Bronchial epithelial cell (primary cell): ENCODE results near the gene TINAGL1. TPM values are rescaled to one million over a fixed set of nuclear protein-coding genes. Genes with fewer than 3 reads are reported as not detected.
"Not testable (repeated sequence)": the region's sequence is repeated elsewhere in the genome, so short reads cannot be mapped to it uniquely, and the experiment has no call there.

Experiments used
- DNase-seq: peaks from one replicate; pipeline ENCODE4 v3.0.0-alpha.2; 2010; ENCODE audit warnings: low read depth
- FAIRE-seq: peaks from 2 replicates; lab custom pipeline; 2011; peaks lifted over from hg19 to GRCh38; lab: Jason Lieb, UNC
- H3K27me3 ChIP-seq: 2 replicates; pipeline ENCODE4 v1.5.1; 2011; ENCODE audit warnings: low read length; ENCODE audit not compliant: control insufficient read depth, insufficient read depth
- H3K36me3 ChIP-seq: 2 replicates; pipeline ENCODE4 v1.5.1; 2011; ENCODE audit warnings: low read length; ENCODE audit not compliant: control insufficient read depth, insufficient read depth
- H3K4me3 ChIP-seq: 2 replicates; pipeline ENCODE4 v1.5.1; 2011; ENCODE audit warnings: mild to moderate bottlenecking, low read depth, low read length, control low read depth
- CTCF ChIP-seq: IDR thresholded peaks from 2 replicates; pipeline ENCODE4 v1.5.1; 2011; ENCODE audit warnings: mild to moderate bottlenecking, moderate library complexity, low read length, control low read depth, inconsistent platforms; ENCODE audit not compliant: insufficient read depth, severe bottlenecking
- total RNA-seq: library from RNA; depleted of rRNA; stranded (reverse); fragments of >200 nt; gene quantifications from 2 replicates; pipeline ENCODE4 v1.2.1, GENCODE V29; 2014

The TINAGL1 gene
- total RNA-seq, 1 donor from 2014 or later: 154 TPM

GRCh38 chr1:31583995-31584868, 7.9 kb downstream of the TINAGL1 start:
- no peak for DNase-seq
- no peak for FAIRE-seq
- no peaks in the 10 kb centered on the region for H3K27me3 ChIP-seq
- no peak overlapping the region for H3K4me3 ChIP-seq
- H3K36me3 ChIP-seq: peaks cover 24% of the 10 kb centered on the region
- no peak for TF ChIP-seq CTCF

- DNase-seq: no peak
- FAIRE-seq: no peak
- no peak for TF ChIP-seq CTCF
- H3K4me3 ChIP-seq: no peak overlapping the region
- peaks cover 24% of the 10 kb centered on the region for H3K36me3 ChIP-seq
- H3K27me3 ChIP-seq: no peaks in the 10 kb centered on the region
These were observed 8.8 kb downstream of the TINAGL1 start for GRCh38 chr1:31584869-31585735.

GRCh38 chr1:31585736-31586365, 9.5 kb downstream of the TINAGL1 start:
- H3K27me3 ChIP-seq: no peaks in the 10 kb centered on the region
- no peak overlapping the region for H3K4me3 ChIP-seq
- DNase-seq: no peak
- FAIRE-seq: no peak
- H3K36me3 ChIP-seq: peaks cover 22% of the 10 kb centered on the region
- TF ChIP-seq CTCF: no peak

- Histone ChIP-seq H3K4me3 (no peak overlapping the region), H3K27me3 (no peaks in the 10 kb centered on the region), H3K36me3 (peaks cover 22% of the 10 kb centered on the region)
- FAIRE-seq: no peak
- no peak for DNase-seq
- no peak for TF ChIP-seq CTCF
These were observed 10.3 kb downstream of the TINAGL1 start for GRCh38 chr1:31586376-31587327.

GRCh38 chr1:31587328-31587699, 11.0 kb downstream of the TINAGL1 start:
- not testable (repeated sequence) for H3K4me3 ChIP-seq, DNase-seq, H3K27me3 ChIP-seq, FAIRE-seq
- peaks cover 22% of the 10 kb centered on the region for H3K36me3 ChIP-seq
